ENCODE results near the gene ATP10D. TPM values are rescaled to one million over a fixed set of nuclear protein-coding genes. Genes with fewer than 3 reads are reported as not detected.

The ATP10D gene
- total RNA-seq, 1 donor from 2014 or later, result 25.3 TPM

DNA sequence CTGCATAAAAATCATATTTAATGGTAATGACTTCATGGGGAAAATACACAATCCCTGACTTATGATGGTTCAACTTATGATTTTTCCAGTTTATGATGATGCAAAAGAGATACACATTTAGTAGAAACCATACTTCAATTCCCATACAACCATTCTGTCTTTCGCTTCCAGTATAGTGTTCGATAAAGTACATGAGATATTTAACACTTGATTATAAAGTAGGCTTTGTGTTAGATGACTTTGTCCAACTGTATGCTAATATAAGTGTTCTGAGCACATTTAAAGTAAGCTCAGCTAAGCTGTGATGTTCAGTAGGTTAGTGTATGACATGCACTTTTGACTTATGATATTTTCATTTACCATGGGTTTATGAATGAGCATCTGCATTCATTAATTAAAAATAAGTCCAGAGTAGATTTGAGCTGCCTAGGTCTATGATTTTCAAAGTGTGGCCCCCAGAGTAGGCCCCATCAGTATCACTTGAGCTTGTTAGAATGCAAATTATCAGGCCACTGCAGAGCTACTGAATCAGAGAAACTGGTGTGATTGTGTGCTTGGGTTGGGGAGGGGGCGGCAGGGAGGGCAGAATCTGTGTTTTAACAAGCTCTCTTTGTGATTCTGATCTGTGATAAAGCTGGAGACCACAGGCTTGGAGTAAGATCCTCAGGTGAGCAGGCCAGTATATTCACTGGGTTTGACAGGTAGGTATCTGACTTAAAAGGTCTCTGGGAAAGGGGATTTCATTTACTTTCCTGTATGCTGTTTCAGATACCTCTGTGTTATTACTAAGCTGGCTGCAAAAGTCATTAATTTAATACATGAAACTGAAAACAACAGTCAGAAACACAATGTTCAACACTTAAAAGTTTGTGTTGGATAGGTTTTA is 8.4 kb downstream of the ATP10D start:
- Histone ChIP-seq H3K9me3 (no peaks in the 10 kb centered on the region), H3K36me3 (no peaks in the 10 kb centered on the region), H3K27ac (no peak overlapping the region), H3K4me3 (no peak overlapping the region), H3K27me3 (no peaks in the 10 kb centered on the region), H3K4me1 (peaks cover 62% of the 10 kb centered on the region)
- intact Hi-C loops (cut with DNase I), result no loop called here
- no peak for DNase-seq (ENCODE audit: extremely low spot score in 2 of 2)
- TF ChIP-seq, protein P1, sequence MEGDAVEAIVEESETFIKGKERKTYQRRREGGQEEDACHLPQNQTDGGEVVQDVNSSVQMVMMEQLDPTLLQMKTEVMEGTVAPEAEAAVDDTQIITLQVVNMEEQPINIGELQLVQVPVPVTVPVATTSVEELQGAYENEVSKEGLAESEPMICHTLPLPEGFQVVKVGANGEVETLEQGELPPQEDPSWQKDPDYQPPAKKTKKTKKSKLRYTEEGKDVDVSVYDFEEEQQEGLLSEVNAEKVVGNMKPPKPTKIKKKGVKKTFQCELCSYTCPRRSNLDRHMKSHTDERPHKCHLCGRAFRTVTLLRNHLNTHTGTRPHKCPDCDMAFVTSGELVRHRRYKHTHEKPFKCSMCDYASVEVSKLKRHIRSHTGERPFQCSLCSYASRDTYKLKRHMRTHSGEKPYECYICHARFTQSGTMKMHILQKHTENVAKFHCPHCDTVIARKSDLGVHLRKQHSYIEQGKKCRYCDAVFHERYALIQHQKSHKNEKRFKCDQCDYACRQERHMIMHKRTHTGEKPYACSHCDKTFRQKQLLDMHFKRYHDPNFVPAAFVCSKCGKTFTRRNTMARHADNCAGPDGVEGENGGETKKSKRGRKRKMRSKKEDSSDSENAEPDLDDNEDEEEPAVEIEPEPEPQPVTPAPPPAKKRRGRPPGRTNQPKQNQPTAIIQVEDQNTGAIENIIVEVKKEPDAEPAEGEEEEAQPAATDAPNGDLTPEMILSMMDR (IDR thresholded peaks at IDR 0.05), result no peak
- TF ChIP-seq POLR2A (IDR thresholded peaks at IDR 0.05), result no peak
- TF ChIP-seq POLR2AphosphoS5 (IDR thresholded peaks at IDR 0.05; ENCODE audit: insufficient read depth in 1 of 2, low read depth in 1 of 2), result no peak

DNA sequence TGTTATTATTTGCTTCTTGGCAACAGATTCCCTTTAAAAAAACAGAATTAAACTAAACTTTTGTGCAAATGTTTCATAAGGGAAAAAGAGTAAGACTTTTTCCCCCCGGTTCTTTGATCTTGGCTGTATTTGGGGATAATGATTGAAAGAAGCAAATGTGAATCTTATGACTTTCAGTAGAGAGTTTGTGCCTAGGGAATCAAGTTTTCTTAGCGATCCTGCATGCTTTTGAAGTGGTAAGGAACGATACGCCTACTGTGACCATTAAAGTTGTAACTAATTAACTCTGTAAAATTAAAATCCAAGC is 9.0 kb downstream of the ATP10D start:
- no peaks in the 10 kb centered on the region for H3K27me3 ChIP-seq
- H3K4me1 ChIP-seq, result peaks cover 62% of the 10 kb centered on the region
- H3K9me3 ChIP-seq, result no peaks in the 10 kb centered on the region
- intact Hi-C loops (cut with DNase I), result no loop called here
- DNase-seq (ENCODE audit: extremely low spot score in 2 of 2), result no peak
- H3K27ac ChIP-seq, result no peak overlapping the region
- H3K4me3 ChIP-seq, result no peak overlapping the region
- TF ChIP-seq, protein P1 (IDR thresholded peaks at IDR 0.05), result no peak
- TF ChIP-seq POLR2A (IDR thresholded peaks at IDR 0.05), result no peak
- no peak for TF ChIP-seq POLR2AphosphoS5 (IDR thresholded peaks at IDR 0.05; ENCODE audit: insufficient read depth in 1 of 2, low read depth in 1 of 2)
- H3K36me3 ChIP-seq, result no peaks in the 10 kb centered on the region

GRCh38 chr4:47498899-47499298 is 13.8 kb downstream of the ATP10D start:
- intact Hi-C loops (cut with DNase I), result no loop called here
- DNase-seq (ENCODE audit: extremely low spot score in 2 of 2), result no peak
- H3K27me3 ChIP-seq, result no peaks in the 10 kb centered on the region
- H3K4me1 ChIP-seq, result peaks cover 30% of the 10 kb centered on the region
- H3K4me3 ChIP-seq, result no peak overlapping the region
- no peaks in the 10 kb centered on the region for H3K9me3 ChIP-seq
- TF ChIP-seq, protein P1 (IDR thresholded peaks at IDR 0.05), result no peak
- TF ChIP-seq POLR2A (IDR thresholded peaks at IDR 0.05), result no peak
- TF ChIP-seq POLR2AphosphoS5 (IDR thresholded peaks at IDR 0.05; ENCODE audit: insufficient read depth in 1 of 2, low read depth in 1 of 2), result no peak
- no peak overlapping the region for H3K27ac ChIP-seq
- H3K36me3 ChIP-seq, result no peaks in the 10 kb centered on the region

DNA sequence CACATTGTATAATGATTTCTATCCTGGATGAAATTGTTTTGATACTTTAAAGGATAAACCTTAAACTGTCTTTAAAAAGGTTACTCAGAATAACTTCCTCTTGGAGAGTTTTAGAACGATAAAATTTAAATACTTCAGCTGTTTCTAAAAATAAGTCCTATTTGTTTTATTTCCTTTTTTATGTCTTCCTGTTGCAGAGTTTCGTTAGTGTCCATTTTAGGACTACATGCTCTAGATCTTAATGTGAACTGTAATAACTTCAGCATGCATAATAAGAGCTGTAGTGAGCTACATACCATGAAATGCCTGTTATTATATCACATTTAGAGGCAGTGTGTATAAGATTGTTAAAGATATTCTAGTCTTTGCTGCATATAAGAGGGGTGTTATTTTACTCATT is 14.6 kb downstream of the ATP10D start:
- intact Hi-C loops (cut with DNase I), result no loop called here
- H3K9me3 ChIP-seq, result no peaks in the 10 kb centered on the region

More for the DNA sequence above, 14.6 kb downstream of the ATP10D start:
- no peak overlapping the region for H3K27ac ChIP-seq
- no peaks in the 10 kb centered on the region for H3K36me3 ChIP-seq
- no peak overlapping the region for H3K4me3 ChIP-seq
- H3K4me1 ChIP-seq, result peaks cover 24% of the 10 kb centered on the region
- DNase-seq (ENCODE audit: extremely low spot score in 2 of 2), result no peak
- no peak for TF ChIP-seq POLR2A (IDR thresholded peaks at IDR 0.05)
- no peak for TF ChIP-seq POLR2AphosphoS5 (IDR thresholded peaks at IDR 0.05; ENCODE audit: insufficient read depth in 1 of 2, low read depth in 1 of 2)
- TF ChIP-seq, protein P1 (IDR thresholded peaks at IDR 0.05), result no peak
- no peaks in the 10 kb centered on the region for H3K27me3 ChIP-seq
